NCI-H1105 (cell line): ENCODE measurements around the gene FBXL19.

Experiments
- DNase-seq: peaks from one replicate; lab custom pipeline; 2025; lab: John Stamatoyannopoulos, UW

Gene FBXL19

GRCh38 chr16:30986129-30986991 lies 63.0 kb downstream of the FBXL19 start:
- no peak for DNase-seq

- DNase-seq = no peak
Observed at GRCh38 chr16:30987581-30988190, 64.3 kb downstream of the FBXL19 start.

- no peak for DNase-seq
Observed at GRCh38 chr16:30989469-30990047, 66.2 kb downstream of the FBXL19 start.

DNA sequence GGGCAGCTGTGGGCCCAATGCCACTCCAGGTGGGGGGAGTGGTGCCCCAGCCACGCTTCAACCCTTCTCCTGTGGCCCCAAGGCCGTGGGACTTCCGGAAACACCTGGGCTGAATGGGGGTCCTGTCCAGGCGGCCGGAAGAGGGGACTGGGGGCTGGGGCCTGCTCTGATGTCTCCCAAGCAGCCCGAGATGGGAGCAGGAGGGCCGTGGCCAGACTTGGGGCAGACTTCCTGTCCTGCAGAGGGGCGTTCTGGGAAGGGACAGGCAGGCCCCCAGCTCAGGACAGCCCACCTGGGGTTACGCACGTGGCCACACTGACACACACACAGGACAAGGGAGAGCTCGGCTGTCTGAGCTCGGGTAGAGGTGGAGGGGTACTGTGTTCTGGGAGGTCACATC lies 66.7 kb downstream of the FBXL19 start:
- no peak for DNase-seq

GRCh38 chr16:30991052-30991451 lies 67.7 kb downstream of the FBXL19 start:
- DNase-seq = no peak

- no peak for DNase-seq
Observed at GRCh38 chr16:30992276-30992780, 69.0 kb downstream of the FBXL19 start.

GRCh38 chr16:30992931-30993816 lies 69.8 kb downstream of the FBXL19 start:
- DNase-seq = no peak

DNA sequence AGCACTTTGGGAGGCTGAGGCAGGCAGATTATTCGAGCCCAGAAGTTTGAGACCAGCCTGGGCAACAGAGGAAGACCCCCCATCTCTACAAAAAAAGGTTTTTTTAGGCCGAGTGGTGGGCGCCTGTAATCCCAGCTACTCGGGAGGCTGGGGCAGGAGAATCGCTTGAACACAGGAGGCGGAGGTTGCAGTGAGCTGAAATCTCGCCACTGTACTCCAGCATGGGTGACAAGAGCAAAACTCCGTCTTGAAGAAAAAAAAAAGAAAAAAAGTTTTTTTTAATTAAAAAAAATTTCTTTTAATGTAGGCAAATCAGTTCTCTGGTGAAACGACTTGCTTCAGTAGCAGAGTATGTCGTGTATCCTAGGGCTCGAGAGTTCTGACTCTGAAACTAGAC lies 72.6 kb downstream of the FBXL19 start:
- no peak for DNase-seq

DNA sequence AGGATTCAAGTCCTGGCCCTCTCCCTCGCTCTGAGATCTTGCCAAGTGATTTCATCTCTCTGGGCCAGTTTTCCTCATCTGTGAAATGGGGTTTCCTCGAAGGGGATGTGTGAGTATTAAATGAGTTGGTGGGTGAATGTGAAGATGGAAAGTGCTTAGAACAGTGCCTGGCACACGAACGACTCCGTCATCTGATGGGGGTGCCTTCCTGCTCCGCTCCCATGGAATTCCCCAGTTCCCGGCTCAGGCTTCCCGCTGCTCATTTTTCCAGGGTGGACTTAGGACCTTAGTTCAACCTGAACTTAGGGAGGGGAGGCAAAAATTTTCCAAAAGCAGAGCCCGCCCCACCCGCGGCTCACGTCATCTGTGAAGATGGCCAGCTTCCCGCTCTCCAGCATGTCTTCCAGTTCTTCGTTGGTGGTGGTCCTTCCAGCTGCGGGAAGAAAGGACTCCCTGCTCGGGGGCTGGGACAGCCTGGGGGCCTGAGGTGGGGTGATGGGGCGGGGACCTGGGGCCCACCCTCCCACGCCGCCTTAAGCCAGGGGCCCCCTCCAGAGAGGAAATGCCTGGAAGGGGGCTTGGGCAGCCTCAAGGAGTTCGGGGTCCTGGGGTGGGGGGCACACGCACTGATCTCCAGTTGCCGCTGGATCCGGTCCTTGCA lies 73.1 kb downstream of the FBXL19 start:
- no peak for DNase-seq

GRCh38 chr16:30996985-30997724 lies 73.8 kb downstream of the FBXL19 start:
- peak; percentile 29 for DNase-seq

GRCh38 chr16:30997725-30998711 lies 74.6 kb downstream of the FBXL19 start:
- DNase-seq = no peak
